Activated naive CD4-positive, alpha-beta T cell treated with anti-CD3 and anti-CD28 coated beads, Interleukin-2, amount 50 U/mL, for 16 hours (primary cell): Measurements from ENCODE around the gene DAZAP1.

Experiments
- DNase-seq: peaks from one replicate; pipeline ENCODE4 v3.0.0-alpha.2; 2020

DAZAP1 gene

GRCh38 chr19:1394252-1395193 lies 12.9 kb upstream of the DAZAP1 start:
- DNase-seq: no peak

GRCh38 chr19:1395194-1396018 lies 12.0 kb upstream of the DAZAP1 start:
- DNase-seq: no peak

GRCh38 chr19:1396019-1396767 lies 11.2 kb upstream of the DAZAP1 start:
- DNase-seq: no peak

GRCh38 chr19:1396768-1397679 lies 10.4 kb upstream of the DAZAP1 start:
- no peak for DNase-seq

GRCh38 chr19:1397838-1398237 lies 9.5 kb upstream of the DAZAP1 start:
- DNase-seq: no peak

- DNase-seq: no peak
Observed at GRCh38 chr19:1399079-1399478, 8.3 kb upstream of the DAZAP1 start.

- no peak for DNase-seq
Observed at GRCh38 chr19:1399745-1400144, 7.6 kb upstream of the DAZAP1 start.

GRCh38 chr19:1400281-1401137 lies 6.9 kb upstream of the DAZAP1 start:
- DNase-seq: no peak

- DNase-seq: peak; percentile 68
Observed at GRCh38 chr19:1401138-1401888, 6.1 kb upstream of the DAZAP1 start, which contains the start of gene GAMT. Gene GAMT, minus strand, starts transcription at chr19:1401542. Its CDS starts 66 bp downstream, at chr19:1401476.

- no peak for DNase-seq
Observed at GRCh38 chr19:1401889-1402217, 5.5 kb upstream of the DAZAP1 start.

- DNase-seq: no peak
Observed at GRCh38 chr19:1402411-1403070, 4.8 kb upstream of the DAZAP1 start.

- peak; percentile 100 for DNase-seq
Observed at GRCh38 chr19:1406774-1407527, 435 bp upstream of the DAZAP1 start.

- DNase-seq: peak; percentile 62
Observed at GRCh38 chr19:1408300-1409203, 1.2 kb downstream of the DAZAP1 start.

- DNase-seq: no peak
Observed at GRCh38 chr19:1409204-1410005, 2.0 kb downstream of the DAZAP1 start.

GRCh38 chr19:1410136-1410786 lies 2.9 kb downstream of the DAZAP1 start:
- no peak for DNase-seq

- DNase-seq: no peak
Observed at GRCh38 chr19:1410789-1411188, 3.4 kb downstream of the DAZAP1 start.
